Panc1 (cell line): ENCODE measurements around the gene GLB1L3. TPM values are rescaled to one million over a fixed set of nuclear protein-coding genes. Genes with fewer than 3 reads are reported as not detected.

Experiments
- ATAC-seq: fragments of 200-7000 bp; cut with Tn5 transposase; 2 replicates; pipeline ENCODE4 v1.9.1; 2020; ENCODE audit warnings: mild to moderate bottlenecking, moderate library complexity
- BruUV-seq: library from RNA; stranded (reverse); fragments of 400-500 nt; replicated peaks from 2 replicates; lab custom pipeline; 2021; lab: Mats Ljungman, UMichigan
- CTCF ChIA-PET: fragments of 300-600 bp; sonication (Branson Sonifier 250); formaldehyde crosslinking; loops from one replicate; lab custom pipeline; 2022; ENCODE audit warnings: antibody characterized with exemption; lab: Charles Lee
- POLR2A ChIA-PET: fragments of 300-600 bp; sonication (Branson Sonifier 250); formaldehyde crosslinking; loops from one replicate; lab custom pipeline; 2022; ENCODE audit warnings: antibody characterized with exemption; lab: Charles Lee
- DNase-seq: peaks from one replicate; pipeline ENCODE4 v3.0.0-alpha.2; 2010; ENCODE audit warnings: low read depth, low spot score
- H3K27ac ChIP-seq: 2 replicates; pipeline ENCODE4 v1.5.1; 2011; ENCODE audit warnings: mild to moderate bottlenecking, low read length, inconsistent platforms
- H3K27me3 ChIP-seq: fragments of 200-500 bp; sonication (Bioruptor generic); 2 replicates; pipeline ENCODE4 v1.6.0; 2014; ENCODE audit warnings: low read length, inconsistent platforms; ENCODE audit not compliant: control insufficient read depth, insufficient read depth
- H3K36me3 ChIP-seq: fragments of 200-500 bp; sonication (Bioruptor generic); 2 replicates; pipeline ENCODE4 v1.5.1; 2014; ENCODE audit warnings: inconsistent platforms, mild to moderate bottlenecking, low read length, moderate library complexity; ENCODE audit not compliant: control insufficient read depth, insufficient read depth
- H3K4me1 ChIP-seq: 2 replicates; pipeline ENCODE4 v1.5.1; 2011; ENCODE audit warnings: inconsistent platforms, mild to moderate bottlenecking, low read length, moderate library complexity; ENCODE audit not compliant: control insufficient read depth, insufficient read depth
- H3K4me3 ChIP-seq, 2 experiments: 2 replicates each; pipeline ENCODE4 v1.5.1; 2011 to 2012; ENCODE audit warnings: low read depth in 2 of 2, low read length in 2 of 2, mild to moderate bottlenecking in 2 of 2, inconsistent platforms in 1 of 2, moderate library complexity in 1 of 2
- H3K9me3 ChIP-seq: fragments of 200-500 bp; sonication (Bioruptor generic); 2 replicates; pipeline ENCODE4 v1.5.1; 2014; ENCODE audit warnings: low read depth, mild to moderate bottlenecking, inconsistent platforms, low read length, moderate library complexity; ENCODE audit not compliant: control insufficient read depth, insufficient read depth
- POLR2AphosphoS5 ChIP-seq: IDR thresholded peaks from 2 replicates; pipeline ENCODE4 v1.6.1; 2012; ENCODE audit warnings: mild to moderate bottlenecking, low read depth, low read length, moderate library complexity
- SIN3A ChIP-seq: IDR thresholded peaks from 2 replicates; pipeline ENCODE4 v1.6.1; 2012; ENCODE audit warnings: low read depth, mild to moderate bottlenecking, low read length, moderate library complexity, borderline replicate concordance; ENCODE audit not compliant: insufficient read depth
- TCF7L2 ChIP-seq: IDR thresholded peaks from 2 replicates; pipeline ENCODE4 v1.6.1; 2011; ENCODE audit warnings: mild to moderate bottlenecking, low read depth, low read length, inconsistent platforms
- in situ Hi-C: cut with HindIII; loops from 2 replicates; pipeline ENCODE4 v1.10.0; 2016; ENCODE audit warnings: low sequenced_read_pairs, low pct_unique_long_range_greater_than_20kb
- intact Hi-C: fragments of 100-400 bp; cut with micrococcal nuclease; formaldehyde crosslinking; loops from one replicate; pipeline ENCODE4 v1.10.0; 2022; ENCODE audit not compliant: unreplicated experiment
- total RNA-seq: library from RNA; stranded (reverse); gene quantifications from one replicate; pipeline ENCODE4 v1.2.1, GENCODE V29; 2021; ENCODE audit not compliant: unreplicated experiment
- TF ChIP-seq, protein P1 (sequence below), 2 experiments: IDR thresholded peaks; 2 replicates each; pipeline ENCODE4 v1.6.1; 2011 to 2012; ENCODE audit warnings: low read depth in 2 of 2, control low read depth in 1 of 2, low read length in 1 of 2, mild to moderate bottlenecking in 1 of 2, moderate library complexity in 1 of 2; ENCODE audit not compliant: insufficient read depth in 1 of 2
- TF ChIP-seq, protein P2 (sequence below): fragments of 450-650 bp; IDR thresholded peaks from 2 replicates; pipeline ENCODE4 v1.5.1; 2017; ENCODE audit warnings: mild to moderate bottlenecking

GLB1L3 gene
- total RNA-seq, 1 experiment from 2014 or later: not detected

DNA sequence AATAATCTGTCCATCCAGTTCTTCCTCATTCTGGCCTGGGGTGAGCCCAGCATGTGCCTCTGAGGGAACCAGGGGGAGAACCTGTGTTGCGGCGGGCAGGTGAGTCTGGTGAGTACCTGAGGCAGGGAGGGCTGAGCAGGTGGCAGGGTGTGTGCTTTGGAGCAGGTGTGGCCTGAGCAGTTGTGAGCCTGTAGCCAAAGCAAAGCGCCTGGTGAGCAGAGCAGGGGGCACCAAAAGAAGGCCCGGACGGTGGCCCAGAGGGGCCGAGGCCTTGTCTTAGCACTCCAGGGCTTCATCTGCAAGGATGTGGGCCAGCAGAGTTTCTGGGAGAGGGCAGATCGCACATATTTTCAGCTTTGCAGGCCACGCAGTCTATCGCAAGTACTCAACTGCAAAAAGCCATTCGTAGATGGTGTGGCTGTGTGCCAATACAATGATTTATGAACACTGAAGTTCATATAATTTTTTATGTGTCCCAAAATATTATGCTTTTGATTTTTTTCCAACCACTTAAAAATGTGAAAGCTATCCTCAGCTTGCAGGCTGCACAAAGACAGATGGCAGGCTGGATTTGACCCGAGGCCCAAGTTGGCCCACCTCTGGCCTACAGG, 64.3 kb downstream of the GLB1L3 start:
- intact Hi-C loops: no loop called here
- no peaks in the 10 kb centered on the region for H3K4me1 ChIP-seq
- in situ Hi-C loops: no loop called here
- no peak overlapping the region for H3K27ac ChIP-seq
- no peaks in the 10 kb centered on the region for H3K27me3 ChIP-seq
- CTCF ChIA-PET: no interaction called here
- POLR2A ChIA-PET: no interaction called here
- no peaks in the 10 kb centered on the region for H3K36me3 ChIP-seq
- TF ChIP-seq, protein P1, sequence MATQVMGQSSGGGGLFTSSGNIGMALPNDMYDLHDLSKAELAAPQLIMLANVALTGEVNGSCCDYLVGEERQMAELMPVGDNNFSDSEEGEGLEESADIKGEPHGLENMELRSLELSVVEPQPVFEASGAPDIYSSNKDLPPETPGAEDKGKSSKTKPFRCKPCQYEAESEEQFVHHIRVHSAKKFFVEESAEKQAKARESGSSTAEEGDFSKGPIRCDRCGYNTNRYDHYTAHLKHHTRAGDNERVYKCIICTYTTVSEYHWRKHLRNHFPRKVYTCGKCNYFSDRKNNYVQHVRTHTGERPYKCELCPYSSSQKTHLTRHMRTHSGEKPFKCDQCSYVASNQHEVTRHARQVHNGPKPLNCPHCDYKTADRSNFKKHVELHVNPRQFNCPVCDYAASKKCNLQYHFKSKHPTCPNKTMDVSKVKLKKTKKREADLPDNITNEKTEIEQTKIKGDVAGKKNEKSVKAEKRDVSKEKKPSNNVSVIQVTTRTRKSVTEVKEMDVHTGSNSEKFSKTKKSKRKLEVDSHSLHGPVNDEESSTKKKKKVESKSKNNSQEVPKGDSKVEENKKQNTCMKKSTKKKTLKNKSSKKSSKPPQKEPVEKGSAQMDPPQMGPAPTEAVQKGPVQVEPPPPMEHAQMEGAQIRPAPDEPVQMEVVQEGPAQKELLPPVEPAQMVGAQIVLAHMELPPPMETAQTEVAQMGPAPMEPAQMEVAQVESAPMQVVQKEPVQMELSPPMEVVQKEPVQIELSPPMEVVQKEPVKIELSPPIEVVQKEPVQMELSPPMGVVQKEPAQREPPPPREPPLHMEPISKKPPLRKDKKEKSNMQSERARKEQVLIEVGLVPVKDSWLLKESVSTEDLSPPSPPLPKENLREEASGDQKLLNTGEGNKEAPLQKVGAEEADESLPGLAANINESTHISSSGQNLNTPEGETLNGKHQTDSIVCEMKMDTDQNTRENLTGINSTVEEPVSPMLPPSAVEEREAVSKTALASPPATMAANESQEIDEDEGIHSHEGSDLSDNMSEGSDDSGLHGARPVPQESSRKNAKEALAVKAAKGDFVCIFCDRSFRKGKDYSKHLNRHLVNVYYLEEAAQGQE (IDR thresholded peaks at IDR 0.05; ENCODE audit: insufficient read depth in 1 of 2, low read depth in 2 of 2, low read length in 1 of 2): no peak
- TF ChIP-seq POLR2AphosphoS5 (no peak), SIN3A (no peak), TCF7L2 (no peak)
- TF ChIP-seq, protein P2, sequence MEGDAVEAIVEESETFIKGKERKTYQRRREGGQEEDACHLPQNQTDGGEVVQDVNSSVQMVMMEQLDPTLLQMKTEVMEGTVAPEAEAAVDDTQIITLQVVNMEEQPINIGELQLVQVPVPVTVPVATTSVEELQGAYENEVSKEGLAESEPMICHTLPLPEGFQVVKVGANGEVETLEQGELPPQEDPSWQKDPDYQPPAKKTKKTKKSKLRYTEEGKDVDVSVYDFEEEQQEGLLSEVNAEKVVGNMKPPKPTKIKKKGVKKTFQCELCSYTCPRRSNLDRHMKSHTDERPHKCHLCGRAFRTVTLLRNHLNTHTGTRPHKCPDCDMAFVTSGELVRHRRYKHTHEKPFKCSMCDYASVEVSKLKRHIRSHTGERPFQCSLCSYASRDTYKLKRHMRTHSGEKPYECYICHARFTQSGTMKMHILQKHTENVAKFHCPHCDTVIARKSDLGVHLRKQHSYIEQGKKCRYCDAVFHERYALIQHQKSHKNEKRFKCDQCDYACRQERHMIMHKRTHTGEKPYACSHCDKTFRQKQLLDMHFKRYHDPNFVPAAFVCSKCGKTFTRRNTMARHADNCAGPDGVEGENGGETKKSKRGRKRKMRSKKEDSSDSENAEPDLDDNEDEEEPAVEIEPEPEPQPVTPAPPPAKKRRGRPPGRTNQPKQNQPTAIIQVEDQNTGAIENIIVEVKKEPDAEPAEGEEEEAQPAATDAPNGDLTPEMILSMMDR: no peak
- BruUV-seq: no TSS peak
- DNase-seq: no peak
- H3K9me3 ChIP-seq: no peaks in the 10 kb centered on the region
- no peak for ATAC-seq
- H3K4me3 ChIP-seq: no peak overlapping the region

DNA sequence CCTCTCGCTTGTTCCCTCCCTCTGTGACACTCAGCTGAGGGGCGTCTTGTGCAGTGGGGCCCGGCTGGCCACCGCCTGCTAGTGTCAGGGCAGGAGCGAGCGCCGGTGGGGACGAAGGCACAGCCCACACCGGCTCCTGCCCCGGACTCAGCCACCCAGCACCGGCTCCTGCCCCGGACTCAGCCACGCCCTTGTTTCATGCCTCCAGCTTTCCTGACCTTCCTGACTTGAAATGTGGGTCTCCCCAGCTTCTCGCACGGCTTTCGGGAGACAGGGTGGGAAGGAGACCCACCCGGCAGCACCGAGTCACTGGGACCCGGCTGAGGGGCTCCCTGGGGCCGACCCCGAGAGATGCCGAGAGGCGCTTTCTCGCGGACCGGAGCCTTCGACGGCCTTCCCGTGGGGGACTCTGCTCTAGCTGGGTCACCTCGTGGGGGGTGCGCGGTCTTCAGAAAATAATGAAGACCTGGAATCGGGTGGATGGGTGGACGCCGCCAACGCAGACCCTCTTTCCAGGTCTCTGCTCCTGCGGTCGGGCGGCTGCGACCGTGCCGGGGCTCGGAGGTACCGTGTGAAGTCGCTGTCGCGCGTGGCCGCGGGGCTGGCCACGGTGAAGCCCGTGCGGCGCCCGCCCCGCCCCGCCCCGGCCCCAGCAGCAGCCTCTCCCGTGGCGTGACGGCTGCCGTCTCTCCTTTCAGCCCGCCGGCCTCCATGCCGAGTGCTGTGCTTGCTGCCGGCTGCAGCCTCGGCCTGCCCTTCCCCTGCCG, 65.8 kb downstream of the GLB1L3 start:
- in situ Hi-C loops: no loop called here
- TF ChIP-seq, protein P2: no peak
- TF ChIP-seq SIN3A: no peak
- TF ChIP-seq, protein P1 (IDR thresholded peaks at IDR 0.05; ENCODE audit: insufficient read depth in 1 of 2, low read depth in 2 of 2, low read length in 1 of 2): no peak
- no peak for TF ChIP-seq POLR2AphosphoS5
- TF ChIP-seq TCF7L2: no peak
- H3K4me3 ChIP-seq: no peak overlapping the region
- ATAC-seq (no peak), DNase-seq (no peak)
- intact Hi-C loops: no loop called here
- H3K27ac ChIP-seq: no peak overlapping the region
- ChIA-PET POLR2A (no interaction called here), CTCF (no interaction called here)
- no peaks in the 10 kb centered on the region for H3K9me3 ChIP-seq
- no peaks in the 10 kb centered on the region for H3K4me1 ChIP-seq
- BruUV-seq: no TSS peak
- H3K27me3 ChIP-seq: no peaks in the 10 kb centered on the region
- no peaks in the 10 kb centered on the region for H3K36me3 ChIP-seq
